PC-9 (cell line): ENCODE data around the gene PRMT1.
"Not testable (repeated sequence)": the region's sequence is repeated elsewhere in the genome, so short reads cannot be mapped to it uniquely, and the experiment has no call there.

Source experiments
- CTCF ChIP-seq: fragments of 200-600 bp; sonication (generic); conservative IDR thresholded peaks from 2 replicates; pipeline ENCODE4 v1.6.1; 2017; ENCODE audit warnings: mixed run types, antibody characterized with exemption, mild to moderate bottlenecking, moderate library complexity
- EZH2 ChIP-seq: fragments of 200-600 bp; sonication (generic); IDR thresholded peaks from 2 replicates; pipeline ENCODE4 v1.8.0; 2017; ENCODE audit warnings: antibody characterized with exemption, low read depth

DNA sequence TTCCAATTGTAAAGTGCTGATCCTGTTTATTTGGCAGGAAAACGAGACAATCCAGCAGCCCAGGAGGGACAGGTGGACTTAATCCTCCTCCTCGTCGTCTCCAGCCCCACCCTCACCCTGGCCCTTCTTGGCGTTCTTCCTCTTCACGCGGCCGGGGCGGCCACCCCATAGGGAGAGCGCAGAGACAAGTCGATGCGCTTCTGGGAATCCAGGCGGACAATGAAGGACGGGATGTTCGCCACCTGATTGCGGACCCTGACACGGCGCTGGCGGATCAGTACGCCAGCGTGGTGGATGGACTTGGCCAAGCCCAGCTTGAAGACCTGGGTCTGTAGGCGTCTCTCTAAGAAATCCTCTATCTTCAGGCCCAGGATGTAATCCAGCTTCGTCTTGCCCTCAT lies 42.3 kb downstream of the PRMT1 start:
- not testable (repeated sequence) for TF ChIP-seq CTCF, EZH2
